ENCODE measurements around the gene CHIA. TPM values are rescaled to one million over a fixed set of nuclear protein-coding genes. Genes with fewer than 3 reads are reported as not detected.
A peak's percentile ranks its signal among the peaks of the same experiment; 100 is the strongest.

CHIA gene
- total and polyA plus RNA-seq, 2 of the 13 experiments (the other 11 are each of a cell fraction or from before 2014, with no cell fraction given), result not detected

DNA sequence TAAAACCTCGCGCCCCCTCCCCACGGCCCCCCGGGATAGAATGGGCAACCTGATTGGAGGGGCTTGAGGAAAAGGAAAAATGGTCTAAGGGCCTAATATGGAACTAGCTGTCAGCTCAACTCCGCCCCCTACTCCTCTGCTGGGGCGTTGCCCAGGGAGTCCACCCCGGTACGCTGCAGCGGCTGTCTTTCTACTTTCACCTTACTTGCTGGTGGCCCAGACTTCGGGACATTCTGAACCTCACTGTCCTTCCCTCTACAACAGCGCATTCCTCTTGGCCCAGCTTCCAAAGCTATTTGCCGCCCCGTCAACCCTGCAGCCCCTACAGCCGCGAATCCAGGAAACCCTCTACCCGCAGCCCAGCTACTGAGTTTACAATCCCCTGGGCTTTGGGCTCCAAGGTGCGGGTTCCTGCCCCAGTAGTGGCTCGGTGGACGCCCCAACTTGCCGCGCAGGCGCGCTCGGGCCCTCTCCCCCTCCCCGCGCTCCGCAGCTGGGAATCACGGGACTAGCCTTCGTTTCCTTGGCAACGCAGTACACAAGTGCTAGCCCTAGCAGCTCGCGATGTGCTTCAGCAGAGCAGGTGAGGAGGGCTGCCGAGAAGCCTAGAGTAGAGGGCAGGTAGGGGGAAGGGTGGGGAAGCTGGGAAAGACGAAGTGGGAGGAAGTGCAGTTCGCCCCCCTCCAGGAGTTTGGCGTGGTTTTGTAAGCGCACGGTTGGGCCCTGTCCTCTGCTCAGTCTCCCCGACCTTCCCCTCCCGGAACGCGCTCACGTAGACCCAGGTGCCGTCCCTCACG lies 55.6 kb downstream of the CHIA start (continued):
- TF ChIP-seq JDP2 (CRISPR knock-in tag; IDR thresholded peaks at IDR 0.05; ENCODE audit: borderline replicate concordance), result no peak
- TF ChIP-seq, protein P1, sequence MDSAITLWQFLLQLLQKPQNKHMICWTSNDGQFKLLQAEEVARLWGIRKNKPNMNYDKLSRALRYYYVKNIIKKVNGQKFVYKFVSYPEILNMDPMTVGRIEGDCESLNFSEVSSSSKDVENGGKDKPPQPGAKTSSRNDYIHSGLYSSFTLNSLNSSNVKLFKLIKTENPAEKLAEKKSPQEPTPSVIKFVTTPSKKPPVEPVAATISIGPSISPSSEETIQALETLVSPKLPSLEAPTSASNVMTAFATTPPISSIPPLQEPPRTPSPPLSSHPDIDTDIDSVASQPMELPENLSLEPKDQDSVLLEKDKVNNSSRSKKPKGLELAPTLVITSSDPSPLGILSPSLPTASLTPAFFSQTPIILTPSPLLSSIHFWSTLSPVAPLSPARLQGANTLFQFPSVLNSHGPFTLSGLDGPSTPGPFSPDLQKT (CRISPR knock-in tag; IDR thresholded peaks at IDR 0.05; ENCODE audit: borderline replicate concordance), result no peak
- TF ChIP-seq, protein P2, sequence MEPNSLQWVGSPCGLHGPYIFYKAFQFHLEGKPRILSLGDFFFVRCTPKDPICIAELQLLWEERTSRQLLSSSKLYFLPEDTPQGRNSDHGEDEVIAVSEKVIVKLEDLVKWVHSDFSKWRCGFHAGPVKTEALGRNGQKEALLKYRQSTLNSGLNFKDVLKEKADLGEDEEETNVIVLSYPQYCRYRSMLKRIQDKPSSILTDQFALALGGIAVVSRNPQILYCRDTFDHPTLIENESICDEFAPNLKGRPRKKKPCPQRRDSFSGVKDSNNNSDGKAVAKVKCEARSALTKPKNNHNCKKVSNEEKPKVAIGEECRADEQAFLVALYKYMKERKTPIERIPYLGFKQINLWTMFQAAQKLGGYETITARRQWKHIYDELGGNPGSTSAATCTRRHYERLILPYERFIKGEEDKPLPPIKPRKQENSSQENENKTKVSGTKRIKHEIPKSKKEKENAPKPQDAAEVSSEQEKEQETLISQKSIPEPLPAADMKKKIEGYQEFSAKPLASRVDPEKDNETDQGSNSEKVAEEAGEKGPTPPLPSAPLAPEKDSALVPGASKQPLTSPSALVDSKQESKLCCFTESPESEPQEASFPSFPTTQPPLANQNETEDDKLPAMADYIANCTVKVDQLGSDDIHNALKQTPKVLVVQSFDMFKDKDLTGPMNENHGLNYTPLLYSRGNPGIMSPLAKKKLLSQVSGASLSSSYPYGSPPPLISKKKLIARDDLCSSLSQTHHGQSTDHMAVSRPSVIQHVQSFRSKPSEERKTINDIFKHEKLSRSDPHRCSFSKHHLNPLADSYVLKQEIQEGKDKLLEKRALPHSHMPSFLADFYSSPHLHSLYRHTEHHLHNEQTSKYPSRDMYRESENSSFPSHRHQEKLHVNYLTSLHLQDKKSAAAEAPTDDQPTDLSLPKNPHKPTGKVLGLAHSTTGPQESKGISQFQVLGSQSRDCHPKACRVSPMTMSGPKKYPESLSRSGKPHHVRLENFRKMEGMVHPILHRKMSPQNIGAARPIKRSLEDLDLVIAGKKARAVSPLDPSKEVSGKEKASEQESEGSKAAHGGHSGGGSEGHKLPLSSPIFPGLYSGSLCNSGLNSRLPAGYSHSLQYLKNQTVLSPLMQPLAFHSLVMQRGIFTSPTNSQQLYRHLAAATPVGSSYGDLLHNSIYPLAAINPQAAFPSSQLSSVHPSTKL (CRISPR knock-in tag; IDR thresholded peaks at IDR 0.05), result peak; percentile 26; the same call in 1 of the 2 replicates
- TF ChIP-seq PCBP2 (optimal IDR thresholded peaks at IDR 0.05; ENCODE audit: low read depth, low read length, poor library complexity, severe bottlenecking), result no peak
- no peak for TF ChIP-seq ZKSCAN1 (IDR thresholded peaks at IDR 0.05; ENCODE audit: low read length)
- TF ChIP-seq SMAD1 (CRISPR knock-in tag; IDR thresholded peaks at IDR 0.05; ENCODE audit: borderline replicate concordance, low read depth), result 0 out of 2 replicates have a peak, but pooled peaks have one; percentile 23
- TF ChIP-seq KLF16 (CRISPR knock-in tag; IDR thresholded peaks at IDR 0.05), result peak in 1 of 2 experiments; percentile 39; a peak in 1 of 4 replicates
- TF ChIP-seq ZNF230 (CRISPR knock-in tag; IDR thresholded peaks at IDR 0.05), result no peak
- TF ChIP-seq JUND (CRISPR knock-in tag; IDR thresholded peaks at IDR 0.05), result no peak
- TF ChIP-seq ZBTB7B (CRISPR knock-in tag; IDR thresholded peaks at IDR 0.05), result no peak
- TF ChIP-seq, protein P3, sequence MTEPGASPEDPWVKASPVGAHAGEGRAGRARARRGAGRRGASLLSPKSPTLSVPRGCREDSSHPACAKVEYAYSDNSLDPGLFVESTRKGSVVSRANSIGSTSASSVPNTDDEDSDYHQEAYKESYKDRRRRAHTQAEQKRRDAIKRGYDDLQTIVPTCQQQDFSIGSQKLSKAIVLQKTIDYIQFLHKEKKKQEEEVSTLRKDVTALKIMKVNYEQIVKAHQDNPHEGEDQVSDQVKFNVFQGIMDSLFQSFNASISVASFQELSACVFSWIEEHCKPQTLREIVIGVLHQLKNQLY (CRISPR knock-in tag; IDR thresholded peaks at IDR 0.05), result no peak
- TF ChIP-seq FOXP1 (IDR thresholded peaks at IDR 0.05), result no peak
- TF ChIP-seq FOXP1 (CRISPR knock-in tag; IDR thresholded peaks at IDR 0.05), result no peak
- TF ChIP-seq, protein P4, sequence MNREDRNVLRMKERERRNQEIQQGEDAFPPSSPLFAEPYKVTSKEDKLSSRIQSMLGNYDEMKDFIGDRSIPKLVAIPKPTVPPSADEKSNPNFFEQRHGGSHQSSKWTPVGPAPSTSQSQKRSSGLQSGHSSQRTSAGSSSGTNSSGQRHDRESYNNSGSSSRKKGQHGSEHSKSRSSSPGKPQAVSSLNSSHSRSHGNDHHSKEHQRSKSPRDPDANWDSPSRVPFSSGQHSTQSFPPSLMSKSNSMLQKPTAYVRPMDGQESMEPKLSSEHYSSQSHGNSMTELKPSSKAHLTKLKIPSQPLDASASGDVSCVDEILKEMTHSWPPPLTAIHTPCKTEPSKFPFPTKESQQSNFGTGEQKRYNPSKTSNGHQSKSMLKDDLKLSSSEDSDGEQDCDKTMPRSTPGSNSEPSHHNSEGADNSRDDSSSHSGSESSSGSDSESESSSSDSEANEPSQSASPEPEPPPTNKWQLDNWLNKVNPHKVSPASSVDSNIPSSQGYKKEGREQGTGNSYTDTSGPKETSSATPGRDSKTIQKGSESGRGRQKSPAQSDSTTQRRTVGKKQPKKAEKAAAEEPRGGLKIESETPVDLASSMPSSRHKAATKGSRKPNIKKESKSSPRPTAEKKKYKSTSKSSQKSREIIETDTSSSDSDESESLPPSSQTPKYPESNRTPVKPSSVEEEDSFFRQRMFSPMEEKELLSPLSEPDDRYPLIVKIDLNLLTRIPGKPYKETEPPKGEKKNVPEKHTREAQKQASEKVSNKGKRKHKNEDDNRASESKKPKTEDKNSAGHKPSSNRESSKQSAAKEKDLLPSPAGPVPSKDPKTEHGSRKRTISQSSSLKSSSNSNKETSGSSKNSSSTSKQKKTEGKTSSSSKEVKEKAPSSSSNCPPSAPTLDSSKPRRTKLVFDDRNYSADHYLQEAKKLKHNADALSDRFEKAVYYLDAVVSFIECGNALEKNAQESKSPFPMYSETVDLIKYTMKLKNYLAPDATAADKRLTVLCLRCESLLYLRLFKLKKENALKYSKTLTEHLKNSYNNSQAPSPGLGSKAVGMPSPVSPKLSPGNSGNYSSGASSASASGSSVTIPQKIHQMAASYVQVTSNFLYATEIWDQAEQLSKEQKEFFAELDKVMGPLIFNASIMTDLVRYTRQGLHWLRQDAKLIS (CRISPR knock-in tag; IDR thresholded peaks at IDR 0.05), result no peak
- no peak for TF ChIP-seq ZNF335 (CRISPR knock-in tag; IDR thresholded peaks at IDR 0.05)
- peak; percentile 48 to 49; a peak in 3 of 4 replicates for TF ChIP-seq POLR2A (IDR thresholded peaks at IDR 0.05; ENCODE audit: insufficient read depth in 1 of 2, low read depth in 2 of 2, low read length in 2 of 2)
- peak; percentile 58; the same call in 1 of the 2 replicates for TF ChIP-seq YEATS4 (CRISPR knock-in tag; IDR thresholded peaks at IDR 0.05; ENCODE audit: borderline replicate concordance)

All from HepG2 (cell line).